WTC11 (cell line): Measurements from ENCODE around the gene UBE3A.

ENCODE experiments used
- ATF1 ChIP-seq: sonication (generic); formaldehyde crosslinking; IDR thresholded peaks from 2 replicates; pipeline ENCODE4 v1.8.1; 2023; ENCODE audit warnings: mild to moderate bottlenecking, moderate library complexity, missing genetic modification reagents
- KAT7 ChIP-seq: sonication (generic); formaldehyde crosslinking; IDR thresholded peaks from 2 replicates; pipeline ENCODE4 v1.8.1; 2023; ENCODE audit warnings: missing genetic modification reagents, mild to moderate bottlenecking, borderline replicate concordance
- SMAD4 ChIP-seq: sonication (generic); formaldehyde crosslinking; IDR thresholded peaks from 2 replicates; pipeline ENCODE4 v1.8.0; 2022; ENCODE audit warnings: mild to moderate bottlenecking, missing genetic modification reagents
- TF ChIP-seq, protein P1 (sequence below): fragments of 200-600 bp; IDR thresholded peaks from 2 replicates; pipeline ENCODE4 v1.8.0; 2022; ENCODE audit warnings: antibody characterized with exemption
- TF ChIP-seq, protein P2 (sequence below): sonication (generic); formaldehyde crosslinking; IDR thresholded peaks from 2 replicates; pipeline ENCODE4 v1.8.0; 2022; ENCODE audit warnings: mild to moderate bottlenecking, missing genetic modification reagents
- TF ChIP-seq, protein P3 (sequence below): sonication (generic); formaldehyde crosslinking; IDR thresholded peaks from 2 replicates; pipeline ENCODE4 v1.8.0; 2023; ENCODE audit warnings: mild to moderate bottlenecking, missing genetic modification reagents
- TF ChIP-seq, protein P4 (sequence below): sonication (generic); formaldehyde crosslinking; IDR thresholded peaks from 2 replicates; pipeline ENCODE4 v1.8.1; 2022; ENCODE audit warnings: low read depth, missing genetic modification reagents, borderline replicate concordance
- TF ChIP-seq, protein P5 (sequence below): sonication (generic); formaldehyde crosslinking; IDR thresholded peaks from 2 replicates; pipeline ENCODE4 v1.8.0; 2022; ENCODE audit warnings: mild to moderate bottlenecking, missing genetic modification reagents

DNA sequence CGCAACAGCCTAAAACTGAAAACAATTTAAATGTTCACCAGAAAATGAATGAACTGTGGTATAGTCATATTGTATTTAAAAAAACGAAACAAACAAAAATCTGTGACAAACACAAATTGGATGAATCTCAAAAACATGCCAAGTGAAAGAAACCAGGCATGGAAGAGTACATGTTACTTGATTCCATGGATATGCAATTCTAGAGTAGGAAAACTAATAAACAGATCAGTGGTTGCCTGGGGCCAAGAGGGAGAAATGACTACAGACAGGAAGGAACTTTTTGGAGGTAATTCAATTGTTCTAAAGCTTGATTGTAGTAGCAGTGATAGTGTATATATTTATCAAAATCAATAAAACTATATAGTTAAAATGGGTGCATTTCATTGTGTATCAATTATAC, 16.8 kb downstream of the UBE3A start:
- TF ChIP-seq, protein P1, sequence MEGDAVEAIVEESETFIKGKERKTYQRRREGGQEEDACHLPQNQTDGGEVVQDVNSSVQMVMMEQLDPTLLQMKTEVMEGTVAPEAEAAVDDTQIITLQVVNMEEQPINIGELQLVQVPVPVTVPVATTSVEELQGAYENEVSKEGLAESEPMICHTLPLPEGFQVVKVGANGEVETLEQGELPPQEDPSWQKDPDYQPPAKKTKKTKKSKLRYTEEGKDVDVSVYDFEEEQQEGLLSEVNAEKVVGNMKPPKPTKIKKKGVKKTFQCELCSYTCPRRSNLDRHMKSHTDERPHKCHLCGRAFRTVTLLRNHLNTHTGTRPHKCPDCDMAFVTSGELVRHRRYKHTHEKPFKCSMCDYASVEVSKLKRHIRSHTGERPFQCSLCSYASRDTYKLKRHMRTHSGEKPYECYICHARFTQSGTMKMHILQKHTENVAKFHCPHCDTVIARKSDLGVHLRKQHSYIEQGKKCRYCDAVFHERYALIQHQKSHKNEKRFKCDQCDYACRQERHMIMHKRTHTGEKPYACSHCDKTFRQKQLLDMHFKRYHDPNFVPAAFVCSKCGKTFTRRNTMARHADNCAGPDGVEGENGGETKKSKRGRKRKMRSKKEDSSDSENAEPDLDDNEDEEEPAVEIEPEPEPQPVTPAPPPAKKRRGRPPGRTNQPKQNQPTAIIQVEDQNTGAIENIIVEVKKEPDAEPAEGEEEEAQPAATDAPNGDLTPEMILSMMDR: no peak
- TF ChIP-seq, protein P2, sequence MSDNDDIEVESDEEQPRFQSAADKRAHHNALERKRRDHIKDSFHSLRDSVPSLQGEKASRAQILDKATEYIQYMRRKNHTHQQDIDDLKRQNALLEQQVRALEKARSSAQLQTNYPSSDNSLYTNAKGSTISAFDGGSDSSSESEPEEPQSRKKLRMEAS (CRISPR knock-in tag): no peak
- TF ChIP-seq, protein P3, sequence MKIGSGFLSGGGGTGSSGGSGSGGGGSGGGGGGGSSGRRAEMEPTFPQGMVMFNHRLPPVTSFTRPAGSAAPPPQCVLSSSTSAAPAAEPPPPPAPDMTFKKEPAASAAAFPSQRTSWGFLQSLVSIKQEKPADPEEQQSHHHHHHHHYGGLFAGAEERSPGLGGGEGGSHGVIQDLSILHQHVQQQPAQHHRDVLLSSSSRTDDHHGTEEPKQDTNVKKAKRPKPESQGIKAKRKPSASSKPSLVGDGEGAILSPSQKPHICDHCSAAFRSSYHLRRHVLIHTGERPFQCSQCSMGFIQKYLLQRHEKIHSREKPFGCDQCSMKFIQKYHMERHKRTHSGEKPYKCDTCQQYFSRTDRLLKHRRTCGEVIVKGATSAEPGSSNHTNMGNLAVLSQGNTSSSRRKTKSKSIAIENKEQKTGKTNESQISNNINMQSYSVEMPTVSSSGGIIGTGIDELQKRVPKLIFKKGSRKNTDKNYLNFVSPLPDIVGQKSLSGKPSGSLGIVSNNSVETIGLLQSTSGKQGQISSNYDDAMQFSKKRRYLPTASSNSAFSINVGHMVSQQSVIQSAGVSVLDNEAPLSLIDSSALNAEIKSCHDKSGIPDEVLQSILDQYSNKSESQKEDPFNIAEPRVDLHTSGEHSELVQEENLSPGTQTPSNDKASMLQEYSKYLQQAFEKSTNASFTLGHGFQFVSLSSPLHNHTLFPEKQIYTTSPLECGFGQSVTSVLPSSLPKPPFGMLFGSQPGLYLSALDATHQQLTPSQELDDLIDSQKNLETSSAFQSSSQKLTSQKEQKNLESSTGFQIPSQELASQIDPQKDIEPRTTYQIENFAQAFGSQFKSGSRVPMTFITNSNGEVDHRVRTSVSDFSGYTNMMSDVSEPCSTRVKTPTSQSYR (CRISPR knock-in tag): no peak
- TF ChIP-seq SMAD4 (CRISPR knock-in tag): no peak
- no peak for TF ChIP-seq KAT7
- TF ChIP-seq ATF1 (CRISPR knock-in tag): no peak
- TF ChIP-seq, protein P4, sequence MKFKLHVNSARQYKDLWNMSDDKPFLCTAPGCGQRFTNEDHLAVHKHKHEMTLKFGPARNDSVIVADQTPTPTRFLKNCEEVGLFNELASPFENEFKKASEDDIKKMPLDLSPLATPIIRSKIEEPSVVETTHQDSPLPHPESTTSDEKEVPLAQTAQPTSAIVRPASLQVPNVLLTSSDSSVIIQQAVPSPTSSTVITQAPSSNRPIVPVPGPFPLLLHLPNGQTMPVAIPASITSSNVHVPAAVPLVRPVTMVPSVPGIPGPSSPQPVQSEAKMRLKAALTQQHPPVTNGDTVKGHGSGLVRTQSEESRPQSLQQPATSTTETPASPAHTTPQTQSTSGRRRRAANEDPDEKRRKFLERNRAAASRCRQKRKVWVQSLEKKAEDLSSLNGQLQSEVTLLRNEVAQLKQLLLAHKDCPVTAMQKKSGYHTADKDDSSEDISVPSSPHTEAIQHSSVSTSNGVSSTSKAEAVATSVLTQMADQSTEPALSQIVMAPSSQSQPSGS (CRISPR knock-in tag): no peak
- TF ChIP-seq, protein P5, sequence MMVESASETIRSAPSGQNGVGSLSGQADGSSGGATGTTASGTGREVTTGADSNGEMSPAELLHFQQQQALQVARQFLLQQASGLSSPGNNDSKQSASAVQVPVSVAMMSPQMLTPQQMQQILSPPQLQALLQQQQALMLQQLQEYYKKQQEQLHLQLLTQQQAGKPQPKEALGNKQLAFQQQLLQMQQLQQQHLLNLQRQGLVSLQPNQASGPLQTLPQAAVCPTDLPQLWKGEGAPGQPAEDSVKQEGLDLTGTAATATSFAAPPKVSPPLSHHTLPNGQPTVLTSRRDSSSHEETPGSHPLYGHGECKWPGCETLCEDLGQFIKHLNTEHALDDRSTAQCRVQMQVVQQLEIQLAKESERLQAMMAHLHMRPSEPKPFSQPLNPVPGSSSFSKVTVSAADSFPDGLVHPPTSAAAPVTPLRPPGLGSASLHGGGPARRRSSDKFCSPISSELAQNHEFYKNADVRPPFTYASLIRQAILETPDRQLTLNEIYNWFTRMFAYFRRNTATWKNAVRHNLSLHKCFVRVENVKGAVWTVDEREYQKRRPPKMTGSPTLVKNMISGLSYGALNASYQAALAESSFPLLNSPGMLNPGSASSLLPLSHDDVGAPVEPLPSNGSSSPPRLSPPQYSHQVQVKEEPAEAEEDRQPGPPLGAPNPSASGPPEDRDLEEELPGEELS (CRISPR knock-in tag): no peak
